HL-60/S4 (cell line): ENCODE data around the gene ALKBH8.

Experiments
- in situ Hi-C: fragments of 300-500 bp; cut with MboI; formaldehyde crosslinking; loops from 2 replicates; pipeline ENCODE4 v1.14.3; 2022; ENCODE audit warnings: low sequenced_read_pairs

The ALKBH8 gene, protein sequence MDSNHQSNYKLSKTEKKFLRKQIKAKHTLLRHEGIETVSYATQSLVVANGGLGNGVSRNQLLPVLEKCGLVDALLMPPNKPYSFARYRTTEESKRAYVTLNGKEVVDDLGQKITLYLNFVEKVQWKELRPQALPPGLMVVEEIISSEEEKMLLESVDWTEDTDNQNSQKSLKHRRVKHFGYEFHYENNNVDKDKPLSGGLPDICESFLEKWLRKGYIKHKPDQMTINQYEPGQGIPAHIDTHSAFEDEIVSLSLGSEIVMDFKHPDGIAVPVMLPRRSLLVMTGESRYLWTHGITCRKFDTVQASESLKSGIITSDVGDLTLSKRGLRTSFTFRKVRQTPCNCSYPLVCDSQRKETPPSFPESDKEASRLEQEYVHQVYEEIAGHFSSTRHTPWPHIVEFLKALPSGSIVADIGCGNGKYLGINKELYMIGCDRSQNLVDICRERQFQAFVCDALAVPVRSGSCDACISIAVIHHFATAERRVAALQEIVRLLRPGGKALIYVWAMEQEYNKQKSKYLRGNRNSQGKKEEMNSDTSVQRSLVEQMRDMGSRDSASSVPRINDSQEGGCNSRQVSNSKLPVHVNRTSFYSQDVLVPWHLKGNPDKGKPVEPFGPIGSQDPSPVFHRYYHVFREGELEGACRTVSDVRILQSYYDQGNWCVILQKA

GRCh38 chr11:107565219-107565937 is at the start of gene ALKBH8:
Gene ALKBH8 (minus strand): TSS chr11:107565735. CDS start chr11:107560893, 4,842 bp downstream.
- in situ Hi-C loops = loop anchor here (5.0 kb wide), 1 partner anchor 117 kb away; no protein-coding TSS in a partner anchor

DNA sequence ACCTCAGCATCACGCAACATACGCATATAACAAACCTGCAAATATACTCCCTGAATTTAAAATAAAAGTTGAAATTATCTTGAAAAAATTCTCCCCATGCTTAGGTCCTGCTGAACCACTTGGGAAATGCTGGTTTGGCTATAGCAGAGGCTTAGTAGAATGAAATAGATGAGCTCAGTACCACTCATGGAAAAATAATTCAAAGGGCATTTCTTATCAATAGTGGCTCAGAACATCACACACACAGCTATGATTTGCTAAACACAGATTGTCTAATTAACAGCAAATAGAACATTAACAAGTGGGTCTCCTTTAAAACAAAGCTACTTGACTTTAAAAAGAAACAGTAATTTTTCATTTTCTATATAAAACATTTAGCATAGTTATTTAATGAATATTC is 46.9 kb upstream of the ALKBH8 start:
- in situ Hi-C loops = no loop called here

DNA sequence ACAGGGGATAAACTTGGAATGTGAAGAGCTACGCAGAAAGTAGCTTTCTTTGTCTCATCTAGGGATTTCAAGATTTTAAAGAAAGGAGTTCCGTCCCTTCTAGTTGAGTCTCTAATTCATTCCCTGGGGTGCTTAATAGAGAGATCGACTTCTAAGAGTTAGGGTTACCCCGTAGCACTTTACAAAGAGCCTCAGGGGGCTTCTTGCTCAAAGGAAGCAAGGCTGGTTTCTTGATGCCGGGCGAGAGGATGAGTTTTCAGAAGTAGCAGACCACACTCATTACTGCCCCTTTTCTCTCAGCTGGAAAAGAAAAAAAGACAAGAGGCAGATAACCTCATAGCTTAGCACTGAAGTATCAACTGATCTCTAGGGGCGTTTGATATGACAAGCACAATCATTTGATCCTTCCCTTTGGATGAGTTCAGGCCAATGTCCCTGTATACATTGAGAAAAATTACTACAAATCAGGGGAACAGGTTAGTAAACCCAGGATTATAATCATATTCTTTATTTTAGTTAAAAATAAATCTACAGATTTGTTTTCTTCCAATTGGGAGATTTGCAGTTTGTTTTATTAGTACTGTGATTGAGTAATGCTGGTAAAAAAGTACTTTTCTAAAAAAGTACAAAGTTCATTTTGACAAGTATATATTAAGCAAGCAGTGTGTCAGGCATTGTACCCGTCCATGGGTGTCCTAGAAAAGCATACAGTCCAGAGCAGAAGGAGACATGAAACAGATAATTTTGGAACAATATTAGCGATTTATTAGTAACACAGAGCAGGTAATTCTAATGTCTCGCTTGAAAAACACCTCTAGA is 44.1 kb upstream of the ALKBH8 start:
- in situ Hi-C loops = no loop called here

DNA sequence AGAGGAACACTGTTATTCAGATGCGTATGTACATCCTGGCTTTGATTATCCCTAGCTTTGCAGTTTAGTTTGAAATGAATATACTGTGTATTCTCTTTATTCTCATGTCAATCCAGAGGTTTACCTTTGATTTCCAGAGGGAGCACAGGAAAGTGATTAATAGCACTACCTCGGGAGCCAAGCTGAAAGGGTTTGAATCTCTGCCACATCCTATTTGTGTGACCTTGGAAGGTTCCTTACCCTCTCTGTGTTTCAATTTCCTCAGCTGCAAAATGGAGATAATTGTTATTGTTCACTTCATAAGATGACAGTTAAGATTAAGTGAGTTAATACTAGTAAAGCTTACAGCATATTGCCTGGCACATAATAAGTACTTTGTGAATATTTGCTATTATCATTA is 43.3 kb upstream of the ALKBH8 start:
- in situ Hi-C loops = no loop called here

GRCh38 chr11:107606141-107606540 is 40.6 kb upstream of the ALKBH8 start:
- in situ Hi-C loops = no loop called here

DNA sequence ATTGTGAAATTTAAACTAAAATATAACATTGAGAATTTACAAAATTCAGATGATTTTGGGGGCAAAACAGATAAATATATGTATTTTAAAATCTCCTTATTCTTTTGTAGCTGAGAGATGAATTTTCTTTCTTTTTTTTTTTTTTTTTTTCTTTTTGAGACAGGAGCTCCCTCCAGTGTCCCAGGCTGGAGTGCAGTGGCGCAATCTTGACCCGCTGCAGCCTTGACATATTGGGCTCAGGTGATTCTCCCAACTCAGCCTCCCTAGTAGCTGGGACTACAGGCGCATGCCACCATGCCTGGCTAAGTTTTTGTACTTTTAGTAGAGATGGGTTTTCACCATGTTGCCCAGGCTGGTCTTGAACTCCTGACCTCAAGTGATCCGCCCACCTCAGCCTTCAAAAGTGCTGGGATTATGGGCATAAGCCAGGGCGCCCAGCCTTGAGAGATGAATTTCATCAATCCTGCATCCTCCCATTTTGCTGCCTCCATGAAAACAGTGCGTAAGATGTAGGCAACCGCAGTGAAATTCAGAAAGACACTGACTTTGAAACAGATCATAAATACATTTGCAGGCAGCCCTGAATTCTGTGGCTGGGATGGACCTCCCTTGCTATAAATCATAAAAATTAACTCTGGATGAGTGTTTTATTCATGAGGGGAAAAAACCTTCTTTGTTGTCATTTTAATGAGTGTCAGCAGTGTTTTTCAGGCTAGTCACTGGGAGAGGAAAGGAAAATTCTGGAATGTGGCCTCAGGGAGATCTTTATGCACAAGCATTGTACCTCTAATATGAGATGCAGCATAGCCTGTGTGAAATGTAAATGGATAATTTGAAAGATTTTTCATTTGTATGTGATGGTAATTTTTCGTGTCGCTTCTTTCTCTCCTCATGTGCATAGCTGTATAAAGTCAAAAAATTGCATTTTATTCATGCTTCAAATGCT is 39.8 kb upstream of the ALKBH8 start:
- in situ Hi-C loops = no loop called here

DNA sequence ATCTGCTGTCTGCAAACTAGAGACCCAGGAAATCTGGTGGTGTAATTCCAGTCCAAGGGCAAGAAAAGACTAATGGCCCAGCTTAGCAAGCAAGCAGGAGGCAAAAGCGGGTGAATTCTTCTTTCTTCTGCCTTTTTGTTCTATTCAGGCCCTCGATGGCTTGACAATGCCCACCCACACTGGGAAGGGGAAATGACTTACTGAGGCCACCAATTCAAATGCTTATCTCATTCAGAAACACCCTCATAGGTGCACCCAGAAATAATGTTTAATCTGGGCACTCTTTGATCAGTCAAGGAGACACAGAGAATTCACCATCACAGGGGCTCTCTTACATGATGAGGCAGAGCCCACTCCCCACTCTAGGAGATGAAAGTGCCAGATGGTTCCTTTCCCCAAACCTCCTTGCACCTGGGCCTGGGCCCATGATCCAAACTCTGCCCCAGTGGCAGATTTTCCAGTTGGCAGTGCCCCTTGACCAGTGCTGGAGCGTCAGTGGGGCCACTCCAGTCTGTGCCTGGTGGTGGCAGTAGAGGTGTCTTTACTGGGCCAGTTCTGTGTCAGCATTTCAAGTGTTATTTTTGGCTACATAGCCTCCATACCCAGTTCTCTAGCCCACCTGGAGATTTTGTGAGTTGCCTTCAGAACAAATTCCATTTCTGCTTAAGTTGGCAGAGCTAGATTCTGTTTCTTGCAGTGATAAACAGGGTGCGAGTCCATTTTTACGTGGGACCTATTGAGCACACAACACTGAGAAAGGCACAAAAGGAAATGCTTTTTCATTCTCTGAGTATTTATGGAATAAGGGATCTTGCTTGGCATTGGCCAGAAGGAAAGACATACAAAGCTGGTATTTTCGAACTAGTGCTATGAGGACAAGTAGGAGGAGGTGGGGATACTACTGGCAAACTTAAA is 32.9 kb upstream of the ALKBH8 start:
- in situ Hi-C loops = no loop called here

DNA sequence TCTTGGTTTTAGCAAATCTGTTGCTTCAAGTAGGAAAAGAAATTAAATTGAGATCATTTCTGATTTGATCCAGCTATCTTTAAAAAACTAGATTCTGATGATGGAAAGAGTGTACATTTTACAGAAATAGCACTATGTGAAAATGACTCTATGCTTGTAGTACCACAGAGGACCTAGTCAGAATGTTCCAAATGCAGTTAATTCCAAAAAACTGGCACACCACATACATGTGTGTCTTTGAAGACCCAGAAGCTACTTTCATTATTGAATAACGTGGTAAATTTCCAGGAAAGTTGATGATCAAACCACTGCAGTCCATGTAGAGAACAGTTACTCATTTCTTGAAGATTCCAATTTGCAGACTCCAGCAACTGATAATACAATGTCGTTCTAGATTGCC is 29.2 kb upstream of the ALKBH8 start:
- in situ Hi-C loops = no loop called here

GRCh38 chr11:107593951-107594350 is 28.4 kb upstream of the ALKBH8 start:
- in situ Hi-C loops = no loop called here

DNA sequence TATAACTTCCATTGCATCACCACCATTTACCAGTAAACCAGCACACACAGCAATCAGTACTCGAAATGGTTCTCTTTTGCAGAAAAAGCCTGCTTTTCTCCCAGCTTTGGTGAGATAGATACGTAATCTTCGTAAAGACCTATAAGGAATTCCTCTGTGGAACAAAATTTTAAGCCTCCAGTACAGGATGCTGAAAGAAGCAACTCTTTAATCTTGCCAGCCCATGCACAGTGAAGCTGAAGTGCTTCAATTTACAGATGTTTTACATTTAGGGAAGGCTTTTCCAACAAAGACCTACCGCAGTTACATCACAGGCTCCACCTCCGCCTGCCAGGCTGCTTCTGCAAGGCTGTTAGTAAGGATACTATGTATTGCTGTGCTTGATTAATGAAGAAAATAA is 27.3 kb upstream of the ALKBH8 start:
- in situ Hi-C loops = no loop called here

GRCh38 chr11:107592231-107592590 is 26.7 kb upstream of the ALKBH8 start:
- in situ Hi-C loops = no loop called here

GRCh38 chr11:107591378-107592230 is 26.1 kb upstream of the ALKBH8 start:
- in situ Hi-C loops = no loop called here

DNA sequence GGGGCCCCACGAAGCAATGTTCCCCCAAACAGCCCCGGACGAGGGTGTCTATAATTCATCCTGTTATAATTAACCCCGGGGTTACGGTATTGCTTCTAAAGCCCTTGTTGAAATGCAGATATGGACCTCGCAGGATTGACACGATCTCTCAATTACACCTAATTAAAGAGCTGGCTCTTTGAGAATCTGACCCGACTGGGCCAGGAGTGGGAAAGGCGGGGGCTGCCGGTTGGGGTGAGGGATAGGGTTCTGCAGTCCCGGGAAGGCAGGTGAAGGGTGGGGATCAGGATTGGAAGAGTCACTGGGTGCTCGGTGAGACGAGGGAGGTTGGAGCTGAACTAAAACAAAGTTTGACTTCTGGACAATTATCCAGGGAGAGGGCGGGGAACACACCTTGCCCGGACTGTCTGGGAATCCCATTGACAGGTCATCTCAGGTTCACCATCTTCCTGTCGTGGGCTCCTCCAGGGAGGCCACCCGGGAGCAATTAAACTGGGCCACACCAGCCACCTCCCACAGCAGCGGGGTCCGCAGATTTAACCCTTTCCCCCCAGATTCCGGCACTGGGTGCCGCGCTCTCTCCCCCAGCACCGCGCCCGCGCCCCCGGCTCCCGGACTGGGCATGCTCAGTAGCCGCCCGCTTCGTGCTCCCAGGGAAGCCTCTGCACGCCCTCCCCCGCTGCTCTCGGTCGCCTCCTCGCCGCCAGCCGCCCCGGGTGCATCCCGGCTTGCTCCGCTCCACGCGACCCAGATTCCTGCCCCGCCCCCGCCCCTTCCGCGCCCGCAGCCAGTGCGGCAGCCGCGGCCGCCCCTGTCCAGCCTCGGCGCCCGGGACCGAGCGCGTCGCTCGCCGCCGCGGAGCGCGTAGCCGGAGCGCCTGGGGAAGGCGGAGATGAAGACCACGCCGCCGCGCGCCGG is 25.2 kb upstream of the ALKBH8 start, which contains the start of gene ELMOD1:
Gene ELMOD1 (plus strand): TSS at position 688 of the 918 bp plus-strand sequence. CDS start 27,043 bp downstream, outside the sequence.
- in situ Hi-C loops = no loop called here

GRCh38 chr11:107587306-107587979 is 21.9 kb upstream of the ALKBH8 start:
- in situ Hi-C loops = no loop called here

- in situ Hi-C loops = no loop called here
Observed at GRCh38 chr11:107583629-107584195, 18.2 kb upstream of the ALKBH8 start.

GRCh38 chr11:107581147-107581546 is 15.6 kb upstream of the ALKBH8 start:
- in situ Hi-C loops = no loop called here
